ENCODE measurements around the gene HIC2. TPM values are rescaled to one million over a fixed set of nuclear protein-coding genes. Genes with fewer than 3 reads are reported as not detected.
A peak's percentile ranks its signal among the peaks of the same experiment; 100 is the strongest.
"Not testable (repeated sequence)": the region's sequence is repeated elsewhere in the genome, so short reads cannot be mapped to it uniquely, and the experiment has no call there.

Gene HIC2
- polyA plus RNA-seq: under 1 TPM in 2 of 3 donors, not detected in 1; 0.36 to 0.41 TPM

- not testable (repeated sequence) for H3K9me3 Mint-ChIP-seq; H3K36me3 Mint-ChIP-seq; H3K27me3 Mint-ChIP-seq (ENCODE audit: low read depth in 3 of 3); H3K4me1 Mint-ChIP-seq; H3K27ac Mint-ChIP-seq
- peak; percentile 40 to 61 (median 57) for DNase-seq
- peak within 1 kb of the TSS in 3 of 5 donors; percentile 43 to 62 (median 52) for H3K4me3 Mint-ChIP-seq
These were observed at the start of gene HIC2 for GRCh38 chr22:21417227-21417746. Gene HIC2 (plus strand): TSS chr22:21417371. CDS start chr22:21442832, 25,461 bp downstream.

- not testable (repeated sequence) for H3K27me3 Mint-ChIP-seq (ENCODE audit: low read depth in 3 of 3); H3K4me1 Mint-ChIP-seq; H3K27ac Mint-ChIP-seq; DNase-seq; H3K9me3 Mint-ChIP-seq; H3K4me3 Mint-ChIP-seq; H3K36me3 Mint-ChIP-seq
These were observed 48.4 kb upstream of the HIC2 start for GRCh38 chr22:21368603-21369310.

GRCh38 chr22:21375880-21376279 is 41.3 kb upstream of the HIC2 start:
- H3K4me1 Mint-ChIP-seq; H3K27ac Mint-ChIP-seq; H3K36me3 Mint-ChIP-seq; H3K4me3 Mint-ChIP-seq; H3K9me3 Mint-ChIP-seq; DNase-seq; H3K27me3 Mint-ChIP-seq (ENCODE audit: low read depth in 3 of 3): not testable (repeated sequence)

GRCh38 chr22:21383701-21384467 is 33.3 kb upstream of the HIC2 start, which contains the start of gene RIMBP3B:
Gene RIMBP3B (plus strand): TSS chr22:21383751. CDS start chr22:21383859, 108 bp downstream.
- not testable (repeated sequence) for H3K4me3 Mint-ChIP-seq; H3K27me3 Mint-ChIP-seq (ENCODE audit: low read depth in 3 of 3)

GRCh38 chr22:21384468-21385357 is 32.5 kb upstream of the HIC2 start:
- not testable (repeated sequence) for H3K4me3 Mint-ChIP-seq; DNase-seq; H3K9me3 Mint-ChIP-seq; H3K27ac Mint-ChIP-seq; H3K4me1 Mint-ChIP-seq; H3K27me3 Mint-ChIP-seq (ENCODE audit: low read depth in 3 of 3); H3K36me3 Mint-ChIP-seq

More at GRCh38 chr22:21383701-21384467, 33.3 kb upstream of the HIC2 start, which contains the start of gene RIMBP3B:
- H3K9me3 Mint-ChIP-seq, H3K4me1 Mint-ChIP-seq, H3K36me3 Mint-ChIP-seq, DNase-seq, H3K27ac Mint-ChIP-seq: not testable (repeated sequence)

- H3K27ac Mint-ChIP-seq; H3K4me3 Mint-ChIP-seq; H3K4me1 Mint-ChIP-seq; H3K9me3 Mint-ChIP-seq; DNase-seq; H3K27me3 Mint-ChIP-seq (ENCODE audit: low read depth in 3 of 3); H3K36me3 Mint-ChIP-seq: not testable (repeated sequence)
These were observed 27.7 kb upstream of the HIC2 start for GRCh38 chr22:21389480-21389879.

- H3K4me1 Mint-ChIP-seq; H3K4me3 Mint-ChIP-seq; DNase-seq; H3K9me3 Mint-ChIP-seq; H3K36me3 Mint-ChIP-seq; H3K27ac Mint-ChIP-seq; H3K27me3 Mint-ChIP-seq (ENCODE audit: low read depth in 3 of 3): not testable (repeated sequence)
These were observed 27.2 kb upstream of the HIC2 start for GRCh38 chr22:21390013-21390412.

- H3K4me1 Mint-ChIP-seq; H3K4me3 Mint-ChIP-seq; H3K27ac Mint-ChIP-seq; H3K9me3 Mint-ChIP-seq; H3K27me3 Mint-ChIP-seq (ENCODE audit: low read depth in 3 of 3); H3K36me3 Mint-ChIP-seq; DNase-seq: not testable (repeated sequence)
These were observed 22.6 kb upstream of the HIC2 start for GRCh38 chr22:21394613-21395012.

GRCh38 chr22:21401197-21401969 is 15.8 kb upstream of the HIC2 start:
- H3K4me3 Mint-ChIP-seq, H3K9me3 Mint-ChIP-seq: not testable (repeated sequence)

GRCh38 chr22:21402763-21403314 is 14.3 kb upstream of the HIC2 start:
- DNase-seq; H3K4me1 Mint-ChIP-seq; H3K36me3 Mint-ChIP-seq; H3K27me3 Mint-ChIP-seq (ENCODE audit: low read depth in 3 of 3); H3K4me3 Mint-ChIP-seq; H3K27ac Mint-ChIP-seq; H3K9me3 Mint-ChIP-seq: not testable (repeated sequence)

More at GRCh38 chr22:21401197-21401969, 15.8 kb upstream of the HIC2 start:
- not testable (repeated sequence) for H3K36me3 Mint-ChIP-seq; DNase-seq; H3K4me1 Mint-ChIP-seq; H3K27ac Mint-ChIP-seq; H3K27me3 Mint-ChIP-seq (ENCODE audit: low read depth in 3 of 3)

GRCh38 chr22:21407139-21407538 is 10.0 kb upstream of the HIC2 start:
- H3K4me1 Mint-ChIP-seq; H3K36me3 Mint-ChIP-seq; DNase-seq; H3K9me3 Mint-ChIP-seq; H3K27ac Mint-ChIP-seq; H3K4me3 Mint-ChIP-seq; H3K27me3 Mint-ChIP-seq (ENCODE audit: low read depth in 3 of 3): not testable (repeated sequence)

- H3K27me3 Mint-ChIP-seq (ENCODE audit: low read depth in 3 of 3); H3K27ac Mint-ChIP-seq; H3K9me3 Mint-ChIP-seq; H3K4me1 Mint-ChIP-seq; DNase-seq; H3K4me3 Mint-ChIP-seq; H3K36me3 Mint-ChIP-seq: not testable (repeated sequence)
These were observed 9.4 kb upstream of the HIC2 start for GRCh38 chr22:21407792-21408191.

- not testable (repeated sequence) for H3K4me3 Mint-ChIP-seq; H3K27me3 Mint-ChIP-seq (ENCODE audit: low read depth in 3 of 3); DNase-seq; H3K4me1 Mint-ChIP-seq; H3K9me3 Mint-ChIP-seq; H3K27ac Mint-ChIP-seq; H3K36me3 Mint-ChIP-seq
These were observed 796 bp upstream of the HIC2 start for GRCh38 chr22:21416375-21416774.
